ENCODE results near the gene ZC3H7B.

ZC3H7B gene

DNA sequence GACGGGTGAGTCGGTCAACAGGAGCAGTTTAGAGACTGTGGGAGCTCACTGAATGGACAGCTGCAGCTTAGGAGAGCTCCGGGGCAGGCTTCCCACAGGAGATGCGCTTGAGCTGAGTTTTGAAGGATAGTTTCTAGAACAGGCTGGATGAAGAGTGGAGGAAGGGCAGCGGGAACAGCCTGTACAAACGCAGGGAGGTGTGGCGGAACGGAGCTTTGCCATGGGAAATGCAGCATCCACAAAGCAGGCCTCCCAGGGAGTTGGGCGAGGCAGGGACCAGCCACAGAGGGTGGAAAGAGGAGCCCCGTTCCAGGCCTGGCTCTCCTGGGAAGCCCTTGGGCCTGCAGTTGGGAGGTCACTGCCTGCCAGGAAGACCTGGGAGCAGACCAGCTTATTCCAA, 53.7 kb downstream of the ZC3H7B start:
- Histone ChIP-seq H3K4me2 (ENCODE audit: low read length) (no peak overlapping the region), H3K27me3 (ENCODE audit: insufficient read depth, low read length) (no peaks in the 10 kb centered on the region), H4K20me1 (ENCODE audit: insufficient read depth, low read length) (no peaks in the 10 kb centered on the region), H3K27ac (ENCODE audit: low read depth, low read length, poor library complexity, severe bottlenecking) (no peak overlapping the region), H3F3A (ENCODE audit: insufficient read depth, low read length) (no peaks in the 10 kb centered on the region), H3K9ac (ENCODE audit: low read length) (no peak overlapping the region), H3K9me2 (ENCODE audit: low read depth, low read length) (no peaks in the 10 kb centered on the region), H3K79me2 (ENCODE audit: insufficient read depth, low read length) (no peaks in the 10 kb centered on the region), H3K36me3 (ENCODE audit: insufficient read depth, low read length) (peaks cover 49% of the 10 kb centered on the region), H3K4me3 (ENCODE audit: low read depth, low read length, poor library complexity, severe bottlenecking) (no peak overlapping the region), H3K9me3 (ENCODE audit: low read length) (no peaks in the 10 kb centered on the region), H2AFZ (ENCODE audit: low read length) (no peak overlapping the region), H3K4me1 (ENCODE audit: insufficient read depth, low read length, severe bottlenecking) (no peaks in the 10 kb centered on the region)
- TF ChIP-seq, protein P1, sequence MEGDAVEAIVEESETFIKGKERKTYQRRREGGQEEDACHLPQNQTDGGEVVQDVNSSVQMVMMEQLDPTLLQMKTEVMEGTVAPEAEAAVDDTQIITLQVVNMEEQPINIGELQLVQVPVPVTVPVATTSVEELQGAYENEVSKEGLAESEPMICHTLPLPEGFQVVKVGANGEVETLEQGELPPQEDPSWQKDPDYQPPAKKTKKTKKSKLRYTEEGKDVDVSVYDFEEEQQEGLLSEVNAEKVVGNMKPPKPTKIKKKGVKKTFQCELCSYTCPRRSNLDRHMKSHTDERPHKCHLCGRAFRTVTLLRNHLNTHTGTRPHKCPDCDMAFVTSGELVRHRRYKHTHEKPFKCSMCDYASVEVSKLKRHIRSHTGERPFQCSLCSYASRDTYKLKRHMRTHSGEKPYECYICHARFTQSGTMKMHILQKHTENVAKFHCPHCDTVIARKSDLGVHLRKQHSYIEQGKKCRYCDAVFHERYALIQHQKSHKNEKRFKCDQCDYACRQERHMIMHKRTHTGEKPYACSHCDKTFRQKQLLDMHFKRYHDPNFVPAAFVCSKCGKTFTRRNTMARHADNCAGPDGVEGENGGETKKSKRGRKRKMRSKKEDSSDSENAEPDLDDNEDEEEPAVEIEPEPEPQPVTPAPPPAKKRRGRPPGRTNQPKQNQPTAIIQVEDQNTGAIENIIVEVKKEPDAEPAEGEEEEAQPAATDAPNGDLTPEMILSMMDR (IDR thresholded peaks at IDR 0.05; ENCODE audit: low read length), result no peak
- no peak for TF ChIP-seq EZH2 (IDR thresholded peaks at IDR 0.05; ENCODE audit: borderline replicate concordance, low read length)

DNA sequence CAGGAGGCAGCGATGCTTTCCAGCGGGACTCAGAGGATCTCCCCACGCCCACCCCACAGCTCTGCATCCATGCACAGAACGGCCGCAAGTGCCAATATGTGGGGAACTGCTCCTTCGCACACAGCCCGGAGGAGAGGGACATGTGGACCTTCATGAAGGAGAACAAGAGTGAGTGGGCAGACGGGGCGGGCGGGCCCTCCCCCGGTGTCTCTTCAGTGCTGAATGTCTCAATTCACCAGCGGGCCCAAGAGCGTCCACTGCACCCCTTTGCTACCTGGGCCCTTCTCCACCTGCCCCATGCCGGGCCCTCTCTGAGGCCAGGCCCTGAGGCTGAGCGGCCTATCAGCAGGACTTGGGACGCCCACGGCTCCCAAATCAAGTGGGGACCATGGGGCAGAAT, 54.6 kb downstream of the ZC3H7B start:
- Histone ChIP-seq H4K20me1 (ENCODE audit: insufficient read depth, low read length) (no peaks in the 10 kb centered on the region), H3K27me3 (ENCODE audit: insufficient read depth, low read length) (no peaks in the 10 kb centered on the region), H3F3A (ENCODE audit: insufficient read depth, low read length) (no peaks in the 10 kb centered on the region), H3K9me2 (ENCODE audit: low read depth, low read length) (no peaks in the 10 kb centered on the region), H3K27ac (ENCODE audit: low read depth, low read length, poor library complexity, severe bottlenecking) (no peak overlapping the region), H3K4me1 (ENCODE audit: insufficient read depth, low read length, severe bottlenecking) (no peaks in the 10 kb centered on the region), H2AFZ (ENCODE audit: low read length) (no peak overlapping the region), H3K36me3 (ENCODE audit: insufficient read depth, low read length) (peaks cover 42% of the 10 kb centered on the region), H3K4me2 (ENCODE audit: low read length) (no peak overlapping the region), H3K79me2 (ENCODE audit: insufficient read depth, low read length) (no peaks in the 10 kb centered on the region), H3K9me3 (ENCODE audit: low read length) (no peaks in the 10 kb centered on the region), H3K9ac (ENCODE audit: low read length) (no peak overlapping the region), H3K4me3 (ENCODE audit: low read depth, low read length, poor library complexity, severe bottlenecking) (no peak overlapping the region)
- TF ChIP-seq, protein P1 (IDR thresholded peaks at IDR 0.05; ENCODE audit: low read length), result no peak
- TF ChIP-seq EZH2 (IDR thresholded peaks at IDR 0.05; ENCODE audit: borderline replicate concordance, low read length), result no peak

DNA sequence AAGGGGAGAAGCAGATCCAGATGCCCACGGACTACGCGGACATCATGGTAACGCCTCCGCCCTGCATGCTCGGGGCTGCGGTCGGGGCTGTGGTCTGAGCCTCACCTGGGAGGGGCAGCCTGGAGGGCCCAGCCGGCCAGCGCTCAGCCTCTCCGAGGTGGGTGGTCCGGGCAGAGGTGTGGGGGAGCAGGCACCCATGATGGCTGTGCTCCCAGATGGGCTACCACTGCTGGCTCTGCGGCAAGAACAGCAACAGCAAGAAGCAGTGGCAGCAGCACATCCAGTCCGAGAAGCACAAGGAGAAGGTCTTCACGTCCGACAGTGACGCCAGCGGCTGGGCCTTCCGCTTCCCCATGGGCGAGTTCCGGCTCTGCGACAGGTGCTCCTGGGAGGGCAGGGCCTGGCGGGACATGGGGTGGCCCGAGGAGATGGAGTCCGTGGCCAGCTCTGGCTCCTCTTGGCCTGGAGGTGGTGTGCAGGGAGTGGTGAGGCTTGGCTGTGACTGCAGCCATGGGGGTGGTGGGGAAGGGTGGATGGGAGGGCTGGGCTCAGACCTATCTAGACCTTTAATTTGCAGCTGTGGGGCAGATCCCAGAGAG, 55.2 kb downstream of the ZC3H7B start:
- Histone ChIP-seq H3K27ac (ENCODE audit: low read depth, low read length, poor library complexity, severe bottlenecking) (no peak overlapping the region), H3K4me1 (ENCODE audit: insufficient read depth, low read length, severe bottlenecking) (no peaks in the 10 kb centered on the region), H3K27me3 (ENCODE audit: insufficient read depth, low read length) (no peaks in the 10 kb centered on the region), H3K9ac (ENCODE audit: low read length) (no peak overlapping the region), H3K79me2 (ENCODE audit: insufficient read depth, low read length) (no peaks in the 10 kb centered on the region), H4K20me1 (ENCODE audit: insufficient read depth, low read length) (no peaks in the 10 kb centered on the region), H3F3A (ENCODE audit: insufficient read depth, low read length) (no peaks in the 10 kb centered on the region), H3K9me3 (ENCODE audit: low read length) (no peaks in the 10 kb centered on the region), H2AFZ (ENCODE audit: low read length) (no peak overlapping the region), H3K4me2 (ENCODE audit: low read length) (no peak overlapping the region), H3K4me3 (ENCODE audit: low read depth, low read length, poor library complexity, severe bottlenecking) (no peak overlapping the region), H3K9me2 (ENCODE audit: low read depth, low read length) (no peaks in the 10 kb centered on the region), H3K36me3 (ENCODE audit: insufficient read depth, low read length) (peaks cover 36% of the 10 kb centered on the region)
- TF ChIP-seq, protein P1 (IDR thresholded peaks at IDR 0.05; ENCODE audit: low read length), result no peak
- no peak for TF ChIP-seq EZH2 (IDR thresholded peaks at IDR 0.05; ENCODE audit: borderline replicate concordance, low read length)

Measured in OCI-LY1 (cell line).